GM21447 (cell line): Measurements from ENCODE around the gene VASH2.
"Not testable (repeated sequence)": the region's sequence is repeated elsewhere in the genome, so short reads cannot be mapped to it uniquely, and the experiment has no call there.

ENCODE experiments used
- ATAC-seq: cut with Tn5 transposase; IDR thresholded peaks from one replicate; pipeline ENCODE4 v1.9.1; 2021; ENCODE audit not compliant: unreplicated experiment

The VASH2 gene

GRCh38 chr1:212955098-212955497 lies 4.8 kb downstream of the VASH2 start:
- no peak for ATAC-seq

GRCh38 chr1:212955961-212956620 lies 5.8 kb downstream of the VASH2 start:
- no peak for ATAC-seq

- no peak for ATAC-seq
Observed at GRCh38 chr1:212957546-212957945, 7.2 kb downstream of the VASH2 start.

GRCh38 chr1:212958175-212958574 lies 7.8 kb downstream of the VASH2 start:
- ATAC-seq, result peak; percentile 28

GRCh38 chr1:212959266-212960220 lies 9.2 kb downstream of the VASH2 start:
- ATAC-seq, result peak; percentile 68

- ATAC-seq, result no peak
Observed at GRCh38 chr1:212960932-212961331, 10.6 kb downstream of the VASH2 start.

- no peak for ATAC-seq
Observed at GRCh38 chr1:212962509-212962908, 12.2 kb downstream of the VASH2 start.

- ATAC-seq, result no peak
Observed at GRCh38 chr1:212964102-212964501, 13.8 kb downstream of the VASH2 start.

GRCh38 chr1:212964993-212965392 lies 14.7 kb downstream of the VASH2 start:
- not testable (repeated sequence) for ATAC-seq

- ATAC-seq, result no peak
Observed at GRCh38 chr1:212966616-212967015, 16.3 kb downstream of the VASH2 start.

- peak; percentile 56 for ATAC-seq
Observed at GRCh38 chr1:212967801-212968200, 17.5 kb downstream of the VASH2 start.

GRCh38 chr1:212968368-212968863 lies 18.1 kb downstream of the VASH2 start:
- peak; percentile 69 for ATAC-seq

- ATAC-seq, result no peak
Observed at GRCh38 chr1:212970085-212970484, 19.7 kb downstream of the VASH2 start.

GRCh38 chr1:212971312-212971711 lies 21.0 kb downstream of the VASH2 start:
- ATAC-seq, result no peak

GRCh38 chr1:212973426-212973825 lies 23.1 kb downstream of the VASH2 start:
- no peak for ATAC-seq

GRCh38 chr1:212973899-212974298 lies 23.6 kb downstream of the VASH2 start:
- no peak for ATAC-seq

GRCh38 chr1:212974711-212975110 lies 24.4 kb downstream of the VASH2 start:
- no peak for ATAC-seq

- no peak for ATAC-seq
Observed at GRCh38 chr1:212975111-212975918, 25.0 kb downstream of the VASH2 start.

GRCh38 chr1:212976586-212976985 lies 26.2 kb downstream of the VASH2 start:
- no peak for ATAC-seq

- peak; percentile 39 for ATAC-seq
Observed at GRCh38 chr1:212977781-212978645, 27.7 kb downstream of the VASH2 start.
